HG02678 (cell line): ENCODE results near the gene PDGFRB.
"Not testable (repeated sequence)": the region's sequence is repeated elsewhere in the genome, so short reads cannot be mapped to it uniquely, and the experiment has no call there.

ENCODE experiments used
- ATAC-seq: cut with Tn5 transposase; IDR thresholded peaks from one replicate; pipeline ENCODE4 v1.9.1; 2021; ENCODE audit warnings: mild to moderate bottlenecking, moderate library complexity; ENCODE audit not compliant: unreplicated experiment

Gene PDGFRB

DNA sequence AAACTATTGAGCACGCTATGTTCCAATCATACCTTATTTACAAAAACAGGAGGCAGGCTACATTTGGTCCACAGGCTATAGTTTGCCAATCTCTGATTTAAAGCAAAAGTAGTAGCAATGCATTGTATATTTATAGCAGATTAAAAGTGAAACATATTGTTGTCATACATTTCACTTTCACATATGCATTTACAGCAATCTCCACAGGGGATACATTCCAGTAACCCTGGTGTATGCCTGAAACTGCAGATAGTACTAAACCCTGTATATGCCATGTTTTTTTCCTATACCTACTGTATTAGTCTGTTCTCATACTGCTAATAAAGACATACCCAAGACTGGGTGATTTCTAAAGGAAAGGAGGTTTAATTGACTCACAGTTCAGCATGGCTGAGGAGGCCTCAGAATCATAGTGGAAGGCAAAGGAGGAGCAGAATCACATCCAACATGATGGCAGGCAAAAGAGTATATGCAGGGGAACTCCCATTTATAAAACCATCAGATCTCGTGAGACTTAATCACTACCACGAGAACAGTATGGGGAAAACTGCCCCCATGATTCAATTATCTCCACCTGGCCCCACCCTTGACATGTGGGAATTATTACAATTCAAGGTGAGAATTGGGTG lies 63.4 kb downstream of the PDGFRB start:
- ATAC-seq, result peak; percentile 48

DNA sequence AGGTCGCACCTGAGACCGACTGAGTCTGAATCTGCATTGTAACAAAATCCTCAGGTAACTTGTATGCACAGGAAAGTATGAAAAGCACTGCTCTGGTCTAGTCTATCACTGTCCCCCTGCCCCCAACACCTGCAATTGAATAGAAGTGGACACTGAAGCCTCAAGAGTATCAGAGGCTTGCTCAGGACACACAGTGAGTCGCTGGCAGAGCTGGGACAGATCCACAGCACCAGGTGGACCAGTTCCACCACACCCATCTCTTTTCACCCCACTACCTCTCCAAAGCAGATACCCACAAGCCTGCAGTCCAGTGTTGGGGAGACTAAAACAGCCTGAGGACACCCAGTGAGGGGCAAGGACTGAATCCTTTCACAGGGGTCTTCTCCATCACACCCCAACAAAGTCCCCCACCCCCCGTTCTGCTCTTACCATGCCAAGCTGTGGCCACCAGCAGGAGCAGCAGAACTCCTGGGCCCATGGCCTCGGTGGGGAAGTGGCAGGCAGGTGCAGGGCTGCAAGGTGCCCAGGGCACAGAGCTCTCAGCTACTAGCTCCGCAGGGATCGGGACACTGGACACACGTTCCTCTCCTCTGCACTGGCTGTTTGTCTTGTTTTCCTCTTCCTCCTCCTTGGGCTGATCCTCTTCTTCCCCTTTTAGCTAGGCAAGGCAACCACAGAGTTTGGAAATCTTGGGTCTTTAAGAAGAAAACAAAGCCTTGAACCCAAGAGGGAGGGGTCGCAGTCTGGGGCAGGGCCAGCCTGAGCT lies 69.5 kb downstream of the PDGFRB start, which contains the start of gene CSF1R:
TSS of gene CSF1R (minus strand) at position 605 of the 766 bp plus-strand sequence. CDS start at position 478, 127 bp downstream.
- ATAC-seq, result no peak

DNA sequence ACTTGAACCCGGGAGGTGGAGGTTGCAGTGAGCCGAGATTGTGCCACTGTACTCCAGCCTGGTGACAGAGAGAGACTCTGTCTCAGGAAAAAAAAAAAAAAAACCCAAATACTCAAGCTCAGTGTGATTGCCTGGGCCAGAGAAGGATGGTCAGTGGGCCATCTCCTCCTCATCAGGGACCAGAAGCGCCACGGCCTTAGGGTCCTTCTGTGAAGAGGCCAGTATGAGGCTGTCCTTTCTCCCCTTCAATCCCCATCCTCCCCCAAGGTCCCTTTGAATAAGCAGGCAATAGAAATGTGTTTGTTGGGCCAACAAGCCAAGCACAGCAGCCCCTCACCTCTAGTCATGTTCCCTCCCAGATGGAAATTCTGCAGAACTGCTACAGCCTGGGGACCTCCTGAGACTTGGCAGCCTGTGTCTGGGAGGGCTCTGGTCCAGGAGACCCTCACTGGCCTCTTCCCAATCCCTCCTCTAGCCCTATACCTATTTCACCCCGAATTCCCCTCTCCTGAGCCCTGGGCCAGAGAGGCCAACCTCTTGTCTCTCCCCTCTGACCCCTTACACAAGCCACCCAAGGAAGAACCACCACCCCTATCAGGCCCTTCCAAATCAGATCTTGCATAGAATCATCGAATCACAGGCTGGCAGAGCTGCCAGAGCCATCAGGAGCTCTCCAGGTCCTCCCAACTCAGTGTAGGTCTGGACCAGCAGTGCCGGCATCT lies 70.3 kb downstream of the PDGFRB start:
- ATAC-seq, result no peak

DNA sequence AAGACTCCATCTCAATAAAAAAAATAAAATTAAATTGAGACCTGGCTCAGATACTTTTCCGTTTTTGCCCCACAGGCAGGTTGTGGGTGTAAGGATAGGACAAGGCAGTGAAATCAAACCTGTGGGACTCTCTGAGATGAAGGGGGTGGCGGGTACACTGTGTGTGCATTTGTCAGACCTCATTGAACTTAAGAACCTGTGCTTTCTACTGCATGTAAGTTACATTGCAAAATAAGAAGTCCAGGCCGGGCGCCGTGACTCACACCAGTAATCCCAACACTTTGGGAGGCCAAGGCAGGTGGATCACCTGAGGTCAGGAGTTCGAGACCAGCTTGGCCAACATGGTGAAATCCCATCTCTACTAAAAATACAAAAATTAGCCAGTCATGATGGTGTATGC lies 70.9 kb downstream of the PDGFRB start:
- not testable (repeated sequence) for ATAC-seq

DNA sequence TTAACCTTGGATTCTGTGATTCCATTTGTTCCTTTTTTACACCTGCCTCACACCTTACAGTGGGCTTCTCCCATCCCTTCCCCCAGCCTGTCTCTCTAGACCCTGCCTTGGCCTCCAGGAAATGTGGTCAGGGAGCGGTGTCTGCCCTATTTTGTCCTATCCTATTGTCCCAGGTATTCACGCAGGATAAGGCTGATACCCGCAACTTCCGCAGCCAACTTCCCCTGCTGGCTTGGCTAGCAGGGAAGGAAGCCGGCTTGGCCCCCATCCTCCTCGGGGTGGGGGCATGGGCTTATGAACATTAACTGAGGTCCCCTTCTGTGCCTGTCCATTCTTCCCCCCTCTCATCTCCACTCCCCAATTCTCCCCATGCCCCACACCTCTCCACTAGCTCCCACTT lies 72.8 kb downstream of the PDGFRB start:
- ATAC-seq, result no peak

DNA sequence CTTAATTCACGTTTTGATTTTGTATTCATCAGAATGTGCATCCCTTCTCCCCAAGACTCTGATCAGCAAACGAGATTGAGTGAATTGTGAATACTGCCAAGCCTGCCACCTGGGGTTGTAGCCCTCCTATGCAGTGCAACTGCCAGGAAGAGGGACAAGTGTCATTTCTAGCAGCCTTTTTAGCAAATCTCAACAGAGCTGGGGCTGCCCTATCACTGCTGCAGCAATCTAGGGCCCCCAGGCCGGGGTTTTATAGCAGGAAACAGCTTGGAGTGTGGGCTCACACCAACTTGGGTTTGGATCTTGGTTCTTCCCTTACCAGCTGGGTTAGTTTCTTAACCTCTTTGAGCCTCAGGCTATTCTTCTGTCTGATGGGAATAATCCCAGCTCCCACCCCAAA lies 73.3 kb downstream of the PDGFRB start:
- peak; percentile 15 for ATAC-seq

DNA sequence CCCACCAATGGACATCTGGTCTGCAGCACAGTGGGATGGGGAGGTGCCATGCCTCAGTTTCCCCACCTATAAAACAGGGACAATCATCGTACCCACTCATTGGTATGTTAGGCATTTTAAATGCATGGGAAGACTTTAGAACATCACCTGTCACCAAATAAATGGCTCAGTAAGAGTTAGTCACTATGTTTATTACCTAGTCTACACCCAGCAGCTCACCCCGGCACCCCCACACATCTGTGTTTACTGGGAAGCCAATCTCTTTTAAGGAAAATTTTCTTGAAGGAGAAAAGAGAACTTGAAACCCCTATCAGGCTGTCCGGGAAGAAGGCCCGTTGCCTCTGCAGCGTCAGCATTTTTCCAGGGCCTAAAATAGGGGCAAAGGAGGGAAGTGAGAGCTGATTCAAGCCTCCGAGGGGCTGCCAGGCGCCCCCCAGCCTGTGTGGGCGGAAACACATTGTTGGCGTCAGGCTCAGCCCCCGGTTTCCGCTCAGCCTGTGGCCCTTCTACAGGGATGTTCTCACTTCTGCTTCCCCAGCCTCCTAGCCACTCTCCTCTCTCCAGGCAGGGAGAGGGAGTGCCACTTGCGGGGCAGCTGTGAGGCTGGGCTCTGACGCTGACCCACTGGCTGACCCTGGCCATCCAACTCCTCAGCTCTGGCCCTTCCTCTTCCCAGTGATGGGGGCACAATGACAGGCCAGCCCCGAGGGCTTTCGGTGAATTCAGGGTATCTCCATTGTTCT lies 73.9 kb downstream of the PDGFRB start:
- ATAC-seq, result peak; percentile 80

DNA sequence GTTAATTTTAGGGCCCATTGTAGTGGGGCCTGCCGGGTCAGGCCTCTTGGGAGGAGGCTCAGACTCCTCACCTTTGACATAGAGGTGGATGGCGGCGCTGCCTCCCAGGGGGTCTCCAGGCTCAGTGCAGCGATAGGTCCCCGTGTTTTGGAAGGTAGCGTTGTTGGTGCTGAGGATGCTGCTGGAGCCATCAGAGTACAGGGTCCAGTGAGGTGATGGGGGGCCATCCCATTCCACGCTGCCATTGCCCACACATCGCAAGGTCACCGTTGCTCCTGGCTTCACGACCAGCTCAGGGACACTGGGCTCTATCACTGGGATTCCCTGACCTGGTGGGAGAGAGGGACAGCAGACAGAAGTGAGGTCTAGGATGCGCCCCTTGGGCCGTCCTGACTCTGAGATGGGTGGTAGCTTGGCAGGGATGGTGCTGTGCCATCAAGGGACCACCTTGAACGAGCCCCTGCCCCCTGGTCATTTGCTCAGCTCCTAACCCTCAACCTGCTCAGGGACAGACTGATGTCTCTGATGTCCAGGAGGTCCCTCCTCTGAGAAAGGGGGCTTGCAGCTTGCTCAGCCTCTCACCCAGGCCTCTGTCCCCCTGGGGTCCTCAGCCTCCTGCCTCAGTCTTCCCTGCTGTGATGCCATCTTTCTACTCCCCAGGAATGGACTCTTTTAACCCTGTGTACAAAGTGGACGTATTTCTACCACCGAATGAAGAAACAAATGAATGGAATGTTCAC lies 74.8 kb downstream of the PDGFRB start:
- no peak for ATAC-seq

DNA sequence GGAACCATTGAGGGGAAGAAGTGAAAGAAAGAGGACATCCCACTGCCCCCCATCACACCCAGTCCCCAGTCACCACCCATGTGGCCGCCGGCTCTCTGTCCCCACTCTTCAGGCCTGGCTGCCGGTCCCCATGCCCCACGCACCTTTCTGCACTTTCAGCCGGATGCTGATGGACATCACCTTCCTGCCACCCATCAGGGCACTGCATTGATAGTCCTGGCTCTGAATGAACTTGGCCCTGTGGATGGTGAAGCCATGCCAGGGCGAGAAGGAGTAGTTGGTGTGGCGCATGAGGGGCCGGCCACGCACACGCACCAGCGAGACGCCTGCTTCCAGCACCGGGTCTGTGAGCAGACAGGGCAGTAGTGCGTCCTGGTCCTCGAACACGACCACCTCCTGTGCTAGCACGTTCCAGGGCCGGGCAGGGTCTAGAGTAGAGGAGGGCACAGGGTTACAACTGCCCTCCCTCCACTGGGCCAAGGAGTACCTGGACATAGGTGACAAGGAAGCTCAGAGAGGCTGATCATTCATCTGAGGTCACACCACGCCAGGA lies 75.7 kb downstream of the PDGFRB start:
- no peak for ATAC-seq

DNA sequence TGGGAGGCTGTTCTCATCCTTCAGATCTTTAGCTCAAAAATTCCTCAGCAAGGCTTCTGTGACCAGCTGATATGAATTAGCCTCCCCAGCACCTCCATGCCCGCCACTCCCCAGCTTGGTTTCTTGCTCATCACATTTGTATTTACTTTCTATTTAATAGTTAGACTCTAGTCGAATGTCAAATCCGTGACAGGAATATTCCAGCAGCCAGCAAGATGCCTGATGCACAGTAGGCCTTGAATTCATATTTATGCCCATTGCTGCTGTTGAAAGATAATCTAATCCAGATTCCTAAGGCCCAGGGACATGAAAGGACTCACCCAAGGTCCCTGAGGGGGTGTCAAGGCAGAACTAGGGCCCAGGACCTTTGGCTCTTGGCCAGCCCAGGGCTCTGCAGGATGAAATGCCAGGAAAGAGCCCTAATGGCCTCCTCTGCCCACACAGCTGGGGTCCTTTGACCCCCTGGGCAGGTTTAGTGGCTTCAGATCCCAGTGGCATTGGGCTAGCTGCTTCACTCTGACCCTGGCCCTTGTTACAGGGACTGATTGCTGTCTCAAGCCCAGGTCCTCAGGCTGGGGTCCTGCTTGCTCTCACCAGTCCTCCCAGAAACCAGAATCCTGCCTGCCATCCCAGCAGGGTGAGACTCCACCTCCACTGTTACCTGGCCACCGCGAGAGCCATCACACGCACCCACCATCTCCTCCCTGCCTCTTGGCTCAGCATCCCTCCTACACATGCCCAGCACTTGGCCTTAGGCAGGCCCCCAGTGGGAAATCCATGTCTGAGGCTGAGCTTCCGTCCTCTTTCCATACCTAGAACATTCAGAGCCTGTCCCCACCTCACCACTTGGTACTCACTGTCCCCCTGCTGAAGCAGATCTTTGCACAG lies 76.6 kb downstream of the PDGFRB start:
- no peak for ATAC-seq

DNA sequence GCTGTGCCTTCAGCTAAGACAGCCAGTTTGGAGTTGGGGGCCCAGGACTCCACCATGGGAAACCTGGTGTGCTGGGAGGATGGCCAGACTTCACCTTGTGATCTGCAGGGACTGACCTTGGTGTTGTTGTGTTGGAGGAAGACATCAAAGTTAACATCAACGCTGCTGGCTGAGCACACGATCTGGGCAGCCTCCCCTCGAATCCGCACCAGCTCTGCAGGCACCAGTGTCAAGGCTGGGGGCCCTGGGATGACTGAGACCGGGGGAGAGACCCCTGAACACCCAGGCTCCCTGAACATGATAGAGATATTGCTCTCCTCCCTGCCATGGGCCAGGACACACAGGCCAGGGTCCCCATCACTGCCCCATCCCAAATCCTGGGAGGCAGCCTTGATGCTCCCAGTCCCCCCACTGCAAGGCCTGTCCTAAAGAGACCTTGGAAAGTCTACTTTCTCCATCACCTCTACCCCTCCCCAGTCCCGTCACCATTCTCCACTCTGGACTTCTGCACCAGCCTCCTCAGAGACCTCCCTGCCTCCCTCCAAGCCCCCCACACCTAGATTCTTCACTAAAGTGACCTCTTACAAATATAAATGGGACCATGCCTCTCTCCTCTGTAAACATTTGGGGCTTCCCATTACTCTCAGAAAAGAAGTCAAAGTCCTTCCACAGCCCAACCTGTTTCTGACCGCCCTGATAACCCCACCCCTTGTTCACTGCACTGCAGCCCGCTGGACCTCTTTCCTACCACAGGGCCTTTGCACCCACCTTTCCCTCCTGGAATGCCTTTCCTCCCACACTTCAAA lies 77.4 kb downstream of the PDGFRB start:
- ATAC-seq, result no peak

DNA sequence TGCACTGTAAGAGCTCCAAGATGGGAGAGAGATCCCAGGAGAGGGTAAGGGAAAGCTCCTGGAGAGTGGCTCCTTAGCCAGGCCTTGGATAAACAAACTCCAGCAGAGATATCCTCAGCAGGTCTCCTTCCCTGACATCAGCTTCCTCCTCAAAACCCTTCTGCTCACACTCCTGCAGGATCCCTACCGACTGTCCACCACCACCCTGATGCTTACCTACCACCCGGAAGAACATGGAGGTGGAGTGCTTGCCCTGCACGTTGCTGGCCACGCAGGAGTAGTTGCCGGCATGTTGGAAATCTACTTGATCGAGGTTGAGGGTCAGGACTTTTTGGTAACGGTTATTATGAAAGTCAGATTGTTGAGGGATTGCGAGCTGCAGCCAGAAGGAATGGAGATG lies 78.6 kb downstream of the PDGFRB start:
- ATAC-seq, result no peak

DNA sequence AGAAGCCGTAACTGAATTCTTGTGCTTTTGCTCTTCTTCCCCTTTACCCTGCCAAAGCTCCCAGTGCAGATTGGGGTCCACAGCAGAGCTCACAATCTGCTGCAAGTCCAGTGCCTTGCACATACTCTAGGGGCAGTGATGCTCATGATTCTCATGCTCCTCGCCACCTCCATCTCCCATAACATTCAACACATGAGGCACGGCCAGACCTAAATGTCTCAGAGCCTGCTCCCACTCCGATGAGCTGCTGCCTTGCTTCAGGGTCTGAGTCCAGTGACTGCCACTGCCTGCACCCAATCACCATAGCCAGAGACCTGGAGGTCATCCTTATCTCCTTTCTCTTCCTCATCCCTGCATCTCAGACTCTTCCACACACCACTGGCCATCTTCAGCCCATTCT lies 79.8 kb downstream of the PDGFRB start:
- no peak for ATAC-seq

DNA sequence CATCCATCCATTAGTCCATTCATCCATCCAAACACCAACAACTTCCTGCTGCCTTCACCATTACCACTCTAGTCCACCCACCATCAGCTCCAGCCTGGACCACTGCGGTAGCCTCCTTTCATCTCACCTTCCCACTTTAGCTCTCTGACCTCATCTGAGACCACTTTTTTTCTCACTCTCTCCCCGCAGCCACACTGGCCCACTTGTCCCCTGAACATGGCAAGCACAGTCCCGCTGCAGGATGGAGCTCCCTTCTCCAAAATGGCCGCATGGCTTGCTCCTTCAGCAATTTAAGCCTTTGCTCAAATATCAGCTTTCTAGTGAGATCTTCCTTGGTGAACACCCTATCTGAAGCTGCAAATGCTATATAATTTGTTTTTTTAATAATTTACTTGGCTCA lies 80.4 kb downstream of the PDGFRB start:
- no peak for ATAC-seq

DNA sequence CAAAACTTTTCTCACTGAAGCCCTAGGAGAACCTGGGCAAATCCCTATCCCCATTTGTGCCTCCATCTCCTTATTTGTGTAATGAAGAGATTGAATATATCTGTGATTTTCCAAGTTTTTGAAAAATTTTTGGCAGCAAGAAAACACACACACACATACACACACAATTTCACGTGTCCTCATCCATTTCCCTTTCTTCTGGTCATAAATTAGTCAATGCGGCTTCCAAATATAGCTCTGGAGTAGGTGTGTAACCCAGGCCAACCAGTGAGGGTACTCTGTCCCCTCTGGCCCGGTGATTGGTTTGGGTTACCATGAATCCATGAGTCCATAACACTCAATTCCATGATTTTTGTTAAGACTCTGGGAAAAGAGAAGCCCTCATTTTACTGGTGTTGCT lies 82.0 kb downstream of the PDGFRB start:
- no peak for ATAC-seq

DNA sequence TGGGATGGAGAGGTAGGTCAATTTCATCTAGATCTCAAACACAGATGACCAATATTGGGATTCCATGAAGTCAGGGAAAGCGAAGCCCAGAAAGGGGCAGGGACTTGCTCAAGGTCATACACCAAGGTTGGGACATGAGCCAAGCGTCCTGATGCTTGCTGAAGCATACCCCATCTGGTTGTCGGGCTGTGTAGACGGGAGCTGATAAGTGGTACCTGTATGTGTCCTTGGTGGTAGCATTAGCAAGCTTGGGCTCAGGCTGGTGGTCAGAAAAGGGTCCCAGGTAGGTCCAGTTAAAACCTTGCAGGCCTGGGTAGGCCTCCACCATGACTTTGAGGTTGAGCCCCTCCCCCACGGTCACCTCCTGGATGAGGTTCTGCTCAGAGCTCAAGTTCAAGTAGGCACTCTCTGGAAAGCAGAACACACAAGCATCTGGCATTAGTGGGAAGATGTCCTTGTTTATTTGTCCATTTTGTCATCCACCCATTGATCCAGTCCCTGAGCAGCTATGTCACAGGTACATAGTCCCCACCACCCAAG lies 82.5 kb downstream of the PDGFRB start:
- no peak for ATAC-seq

DNA sequence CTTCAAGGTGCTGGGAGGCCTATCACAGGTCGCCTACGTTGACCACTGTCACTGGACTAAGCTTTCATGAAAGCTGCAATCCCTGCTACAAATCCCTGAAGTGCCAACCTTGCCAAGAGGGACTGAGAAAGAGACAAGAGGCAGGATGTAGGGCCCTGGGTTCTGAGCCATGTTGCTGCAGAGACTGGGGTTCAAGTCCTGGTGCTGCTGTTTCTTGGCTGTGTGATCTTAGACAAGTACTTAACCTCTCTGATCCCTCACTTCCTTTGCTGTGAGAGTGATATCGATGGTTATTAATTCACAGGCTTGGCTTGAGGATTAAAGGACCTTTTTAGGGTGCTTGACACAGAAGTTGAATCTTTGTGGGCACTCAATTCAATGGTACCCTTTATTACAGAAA lies 84.8 kb downstream of the PDGFRB start:
- ATAC-seq, result no peak
